Activated T-helper 1 cell treated with Interleukin-2 at 50 U/mL for 16 hours (primary cell): Measurements from ENCODE around the gene NTSR2.

Source experiments
- DNase-seq: peaks from one replicate; pipeline ENCODE4 v3.0.0-alpha.2; 2020; ENCODE audit warnings: low read depth

NTSR2 gene

GRCh38 chr2:11699686-11700670, 30.0 kb upstream of the NTSR2 start:
- DNase-seq: no peak

- DNase-seq: no peak
Measured at GRCh38 chr2:11698009-11698922, 28.3 kb upstream of the NTSR2 start.

GRCh38 chr2:11697103-11697871, 27.3 kb upstream of the NTSR2 start:
- DNase-seq: no peak

GRCh38 chr2:11696736-11697102, 26.7 kb upstream of the NTSR2 start:
- DNase-seq: no peak

- no peak for DNase-seq
Measured at GRCh38 chr2:11695576-11695975, 25.6 kb upstream of the NTSR2 start.

GRCh38 chr2:11692966-11693521, 23.0 kb upstream of the NTSR2 start:
- peak; percentile 18 for DNase-seq

GRCh38 chr2:11691076-11691660, 21.2 kb upstream of the NTSR2 start:
- no peak for DNase-seq

GRCh38 chr2:11688222-11689069, 18.5 kb upstream of the NTSR2 start:
- peak; percentile 67 for DNase-seq

- DNase-seq: no peak
Measured at GRCh38 chr2:11687736-11688135, 17.7 kb upstream of the NTSR2 start.

- no peak for DNase-seq
Measured at GRCh38 chr2:11685906-11686470, 16.0 kb upstream of the NTSR2 start.

GRCh38 chr2:11684894-11685460, 15.0 kb upstream of the NTSR2 start:
- DNase-seq: no peak

GRCh38 chr2:11683966-11684365, 14.0 kb upstream of the NTSR2 start:
- no peak for DNase-seq

- DNase-seq: no peak
Measured at GRCh38 chr2:11683476-11683875, 13.5 kb upstream of the NTSR2 start.

- DNase-seq: no peak
Measured at GRCh38 chr2:11682590-11682915, 12.6 kb upstream of the NTSR2 start.

GRCh38 chr2:11681722-11682589, 12.0 kb upstream of the NTSR2 start:
- peak; percentile 11 for DNase-seq

GRCh38 chr2:11680901-11681721, 11.1 kb upstream of the NTSR2 start:
- no peak for DNase-seq

GRCh38 chr2:11680182-11680900, 10.3 kb upstream of the NTSR2 start:
- DNase-seq: no peak
